Ishikawa (cell line): ENCODE results near the gene KIAA1217.

Source experiments
- CEBPB ChIP-seq: IDR thresholded peaks from 2 replicates; pipeline ENCODE4 v1.6.1; 2012
- CREB1 ChIP-seq: IDR thresholded peaks from 2 replicates; pipeline ENCODE4 v1.6.1; 2012; ENCODE audit warnings: low read depth
- EP300 ChIP-seq: IDR thresholded peaks from 2 replicates; pipeline ENCODE4 v1.6.1; 2012; ENCODE audit warnings: borderline replicate concordance
- NFIC ChIP-seq: IDR thresholded peaks from 2 replicates; pipeline ENCODE4 v1.6.1; 2012
- RAD21 ChIP-seq: IDR thresholded peaks from 2 replicates; pipeline ENCODE4 v1.6.1; 2012; ENCODE audit warnings: low read depth
- REST ChIP-seq: IDR thresholded peaks from 2 replicates; pipeline ENCODE4 v1.6.1; 2012; ENCODE audit warnings: low read depth, mild to moderate bottlenecking
- TAF1 ChIP-seq: IDR thresholded peaks from 2 replicates; pipeline ENCODE4 v1.6.1; 2012; ENCODE audit warnings: low read depth, mild to moderate bottlenecking
- TCF12 ChIP-seq: IDR thresholded peaks from 2 replicates; pipeline ENCODE4 v1.6.1; 2012; ENCODE audit warnings: low read depth
- USF1 ChIP-seq: IDR thresholded peaks from 2 replicates; pipeline ENCODE4 v1.6.1; 2012
- YY1 ChIP-seq: IDR thresholded peaks from 2 replicates; pipeline ENCODE4 v1.6.1; 2012; ENCODE audit warnings: low read depth
- ZBTB7A ChIP-seq: IDR thresholded peaks from 2 replicates; pipeline ENCODE4 v1.6.1; 2012; ENCODE audit warnings: low read depth

- no peak for TF ChIP-seq TAF1
- peak; percentile 93 for TF ChIP-seq RAD21
- no peak for TF ChIP-seq USF1
- TF ChIP-seq ZBTB7A, result no peak
- TF ChIP-seq REST, result no peak
- TF ChIP-seq NFIC, result no peak
- TF ChIP-seq EP300, result no peak
- no peak for TF ChIP-seq TCF12
- no peak for TF ChIP-seq CREB1
- no peak for TF ChIP-seq CEBPB
- no peak for TF ChIP-seq YY1
Measured at GRCh38 chr10:24360282-24361127, 151.6 kb downstream of the KIAA1217 start.
